Stimulated activated CD4-positive, alpha-beta T cell treated with anti-CD3 and anti-CD28 coated beads, Interleukin-12 subunit alpha, Interleukin-12 subunit beta, amount 100 ng/mL, for 24 hours (primary cell): ENCODE measurements around the gene GCFC2.
"Not testable (repeated sequence)": the region's sequence is repeated elsewhere in the genome, so short reads cannot be mapped to it uniquely, and the experiment has no call there.

ENCODE experiments used
- DNase-seq, 2 experiments: peaks; one replicate each; pipeline ENCODE4 v3.0.0-alpha.2; 2020; ENCODE audit warnings: low read depth in 2 of 2

Gene GCFC2

DNA sequence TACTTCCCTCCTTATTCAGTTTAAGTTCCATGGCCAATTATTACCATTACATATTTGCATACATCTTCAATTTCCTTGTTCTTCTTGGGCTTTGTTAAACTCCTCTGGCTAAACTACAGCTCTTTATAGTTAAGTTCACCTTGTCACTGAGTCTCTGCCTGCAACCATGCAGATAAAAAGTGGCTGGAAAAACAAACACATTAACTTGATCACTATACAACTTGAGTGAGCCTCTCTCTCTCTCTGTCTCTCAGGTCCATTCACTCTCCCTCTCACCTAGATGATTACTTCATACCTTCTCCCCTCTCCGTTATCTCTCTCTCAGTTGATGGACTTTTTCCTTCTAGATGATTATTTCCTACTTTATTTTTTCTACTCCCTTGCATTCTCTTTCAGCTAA is 30.3 kb downstream of the GCFC2 start:
- DNase-seq: no peak

DNA sequence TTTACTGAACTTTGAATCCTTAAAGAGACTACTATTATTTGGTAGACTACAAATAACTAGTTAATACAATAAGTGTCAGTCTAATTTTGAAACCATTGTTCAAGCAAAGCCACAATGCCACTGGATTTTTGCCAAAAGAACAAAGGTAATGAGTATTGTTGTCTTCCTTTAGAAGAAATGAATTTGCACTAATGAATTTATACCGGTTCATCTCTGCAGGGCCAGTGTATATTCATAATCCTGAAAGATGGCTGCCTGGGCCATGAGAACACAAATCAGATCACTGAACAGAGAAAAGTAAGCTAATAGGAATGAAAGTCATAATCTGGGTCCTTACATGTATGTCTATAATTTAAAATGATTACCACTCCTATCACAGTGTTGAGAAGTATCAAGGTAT is 31.2 kb downstream of the GCFC2 start:
- no peak for DNase-seq

DNA sequence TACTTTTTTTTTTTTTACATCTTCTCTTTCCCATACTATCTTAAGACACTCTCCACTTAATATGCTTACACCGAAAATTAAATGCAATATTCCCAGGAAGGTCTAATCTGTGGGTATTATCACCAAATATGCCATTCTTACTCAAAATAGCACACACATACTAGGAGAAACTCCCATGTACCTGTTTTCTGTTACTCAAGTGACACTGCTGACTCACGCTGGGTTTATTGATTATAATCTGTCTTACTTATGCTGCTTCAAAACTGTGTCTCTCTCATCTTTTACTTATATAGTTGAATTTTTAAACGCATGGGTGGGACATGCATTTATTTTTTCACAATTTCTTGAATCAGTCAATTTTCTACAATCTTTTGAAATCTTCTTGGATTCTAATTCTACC is 34.3 kb downstream of the GCFC2 start:
- no peak for DNase-seq

DNA sequence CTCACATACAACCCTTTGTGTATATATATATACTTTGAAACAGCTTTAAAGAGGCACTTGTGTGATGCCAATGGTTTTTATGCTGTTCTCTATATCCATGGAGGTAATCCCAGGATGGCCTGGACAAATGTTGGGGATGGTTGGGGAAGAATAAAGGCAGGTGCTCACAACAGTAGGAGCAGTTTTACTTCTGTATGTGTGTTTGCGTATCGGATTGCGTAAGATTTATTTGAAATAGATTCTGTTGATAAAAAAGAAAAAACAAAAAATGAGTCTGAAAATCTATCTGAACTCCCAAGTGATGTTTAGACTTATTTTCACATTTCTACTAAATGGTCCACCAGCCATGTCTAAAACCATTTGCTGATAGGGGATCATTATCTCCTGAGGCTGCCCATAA is 34.8 kb downstream of the GCFC2 start:
- no peak for DNase-seq

DNA sequence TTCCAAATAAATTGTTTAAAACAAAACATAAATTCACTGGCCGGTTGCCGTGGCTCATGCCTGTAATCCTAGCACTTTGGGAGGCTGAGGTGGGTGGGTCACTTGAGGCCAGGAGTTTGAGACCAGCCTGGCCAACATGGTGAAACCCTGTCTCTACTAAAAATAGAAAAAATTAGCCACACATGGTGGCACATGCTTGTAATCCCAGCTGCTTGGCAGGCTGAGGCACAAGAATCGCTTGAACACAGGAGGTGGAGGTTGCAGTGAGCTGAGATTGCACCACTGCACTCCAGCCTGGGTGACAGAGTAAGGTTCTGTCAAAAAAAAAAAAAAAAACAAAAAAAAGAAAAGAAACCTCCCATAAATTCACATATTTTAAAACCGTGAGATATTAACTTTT is 35.3 kb downstream of the GCFC2 start:
- DNase-seq: not testable (repeated sequence)

DNA sequence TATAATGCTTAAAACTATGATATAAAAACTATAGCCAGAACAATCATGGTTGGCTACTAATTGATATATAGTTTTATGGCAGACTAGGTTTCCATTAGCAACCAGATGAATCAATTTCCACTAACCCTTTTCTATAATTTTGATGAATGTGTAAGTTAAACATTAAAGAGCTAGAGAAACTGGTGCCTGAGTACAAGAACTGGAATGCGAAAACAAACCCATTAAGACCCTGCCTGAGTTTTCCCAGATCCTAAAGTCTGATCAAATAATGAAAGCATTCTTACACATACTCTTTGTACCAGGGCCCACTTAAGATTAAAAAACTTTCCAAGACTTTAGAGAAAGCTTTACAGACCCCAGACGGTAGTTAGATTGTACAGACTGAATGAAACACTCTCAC is 42.8 kb downstream of the GCFC2 start:
- DNase-seq: no peak

DNA sequence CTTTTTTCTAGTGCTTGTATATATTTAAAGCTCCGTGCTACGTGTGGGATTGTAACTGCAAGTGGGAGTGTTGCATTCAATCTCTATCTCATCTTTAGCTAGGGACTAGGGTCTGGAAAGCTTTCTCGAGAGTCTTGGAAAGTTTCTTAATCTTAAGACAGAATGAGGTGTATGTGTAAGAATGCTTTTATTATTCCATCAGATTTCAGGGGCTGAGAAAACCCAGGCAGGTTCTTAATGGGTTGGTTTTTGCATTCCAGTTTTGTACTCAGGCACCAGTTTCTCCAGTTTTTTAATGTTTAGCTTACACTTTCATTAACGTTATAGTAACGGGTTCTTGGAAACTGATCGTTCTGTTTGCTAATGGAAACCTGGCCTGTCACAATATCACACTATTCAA is 43.8 kb downstream of the GCFC2 start:
- no peak for DNase-seq

DNA sequence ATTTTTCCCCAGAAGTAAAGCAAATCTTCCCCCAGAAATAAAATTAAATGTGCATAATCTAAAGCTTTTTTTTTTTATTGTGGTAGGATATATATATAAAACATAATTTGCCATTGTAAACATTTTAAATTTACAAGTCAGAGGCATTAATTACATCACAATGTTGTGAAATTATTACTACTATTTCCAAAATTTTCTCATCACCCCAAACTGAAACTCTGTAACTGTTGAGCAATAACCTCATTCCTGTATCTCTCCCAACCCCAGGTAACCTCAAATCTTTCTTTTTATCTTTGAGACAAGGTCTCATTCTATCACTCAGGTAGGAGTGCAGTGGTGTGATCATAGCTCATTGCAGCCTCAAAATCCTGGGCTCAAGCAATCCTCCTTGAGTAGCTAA is 52.9 kb downstream of the GCFC2 start:
- DNase-seq: no peak

DNA sequence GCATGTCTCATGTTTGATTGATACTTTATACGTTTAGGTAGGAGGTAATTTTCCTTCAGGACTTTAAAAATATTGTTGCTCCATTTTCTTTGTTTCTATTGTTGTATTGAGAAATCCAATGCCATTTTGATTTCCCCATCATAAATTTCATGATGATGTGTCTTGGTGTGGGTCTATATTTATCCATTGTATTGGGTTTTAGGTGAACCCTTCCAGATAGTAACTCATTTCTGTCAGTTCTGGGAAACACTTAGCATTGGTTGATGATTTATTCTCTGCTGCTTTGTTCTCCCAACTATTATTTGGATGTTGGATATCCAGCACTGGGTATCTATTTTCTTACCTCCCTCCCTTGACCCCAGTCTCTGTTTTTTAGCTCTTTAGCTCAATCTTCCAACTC is 54.2 kb downstream of the GCFC2 start:
- no peak for DNase-seq

DNA sequence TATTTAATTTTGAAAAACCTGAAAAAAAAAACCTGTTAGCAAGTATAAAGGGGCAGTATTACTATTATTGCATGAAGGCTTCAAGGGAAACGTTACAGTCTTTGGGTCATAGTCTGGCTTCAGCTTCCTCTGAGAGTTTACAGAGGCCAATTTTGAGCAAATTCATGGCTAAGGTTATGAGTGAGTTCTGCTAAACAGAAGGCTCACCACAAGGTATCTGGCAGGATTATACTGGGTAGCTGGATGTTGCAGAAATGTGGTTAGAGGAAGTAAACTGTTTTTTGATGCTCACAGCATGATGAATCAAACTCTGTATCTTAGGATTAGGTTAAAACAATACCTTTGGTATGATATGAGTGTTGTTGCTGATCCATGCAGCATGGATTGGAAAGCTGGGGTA is 54.9 kb downstream of the GCFC2 start:
- no peak for DNase-seq

DNA sequence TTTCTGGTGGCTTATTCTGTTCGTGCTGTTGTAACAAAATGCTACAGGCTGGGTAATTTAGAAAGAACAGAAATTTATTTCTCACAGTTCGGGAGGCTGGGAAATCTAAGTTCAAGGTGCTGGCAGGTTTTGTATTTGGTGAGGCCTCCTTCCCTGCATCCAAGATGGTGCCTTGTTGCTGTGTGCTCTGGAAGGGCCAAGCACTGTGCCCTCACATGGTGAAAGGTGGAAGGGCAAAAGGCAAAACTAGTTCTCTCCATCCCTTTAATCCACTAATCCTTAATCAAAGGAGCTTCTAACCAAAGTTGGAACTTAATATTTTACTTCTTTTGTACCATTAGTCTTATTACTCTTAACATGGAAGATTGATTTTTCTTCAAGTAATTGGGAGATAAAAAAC is 56.7 kb downstream of the GCFC2 start:
- DNase-seq: no peak

DNA sequence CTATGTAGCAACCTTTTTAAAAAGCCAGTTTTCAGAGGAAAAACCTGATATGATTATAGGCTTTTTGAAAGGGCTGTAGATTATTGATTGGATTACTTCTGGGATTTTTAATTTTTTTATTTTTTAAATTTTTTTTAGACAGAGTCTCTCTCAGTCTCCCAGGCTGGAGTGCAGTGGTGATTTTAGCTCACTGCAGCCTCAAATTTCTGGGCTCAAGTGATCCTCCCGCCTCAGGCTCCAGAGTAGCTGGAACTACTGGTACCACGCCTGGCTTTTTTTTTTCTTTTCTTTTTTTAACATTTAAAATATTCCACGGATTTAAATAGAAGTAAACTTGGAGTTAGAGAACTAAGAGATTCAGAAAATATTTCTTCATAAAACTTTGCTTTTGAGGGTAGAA is 62.9 kb downstream of the GCFC2 start:
- DNase-seq: no peak

DNA sequence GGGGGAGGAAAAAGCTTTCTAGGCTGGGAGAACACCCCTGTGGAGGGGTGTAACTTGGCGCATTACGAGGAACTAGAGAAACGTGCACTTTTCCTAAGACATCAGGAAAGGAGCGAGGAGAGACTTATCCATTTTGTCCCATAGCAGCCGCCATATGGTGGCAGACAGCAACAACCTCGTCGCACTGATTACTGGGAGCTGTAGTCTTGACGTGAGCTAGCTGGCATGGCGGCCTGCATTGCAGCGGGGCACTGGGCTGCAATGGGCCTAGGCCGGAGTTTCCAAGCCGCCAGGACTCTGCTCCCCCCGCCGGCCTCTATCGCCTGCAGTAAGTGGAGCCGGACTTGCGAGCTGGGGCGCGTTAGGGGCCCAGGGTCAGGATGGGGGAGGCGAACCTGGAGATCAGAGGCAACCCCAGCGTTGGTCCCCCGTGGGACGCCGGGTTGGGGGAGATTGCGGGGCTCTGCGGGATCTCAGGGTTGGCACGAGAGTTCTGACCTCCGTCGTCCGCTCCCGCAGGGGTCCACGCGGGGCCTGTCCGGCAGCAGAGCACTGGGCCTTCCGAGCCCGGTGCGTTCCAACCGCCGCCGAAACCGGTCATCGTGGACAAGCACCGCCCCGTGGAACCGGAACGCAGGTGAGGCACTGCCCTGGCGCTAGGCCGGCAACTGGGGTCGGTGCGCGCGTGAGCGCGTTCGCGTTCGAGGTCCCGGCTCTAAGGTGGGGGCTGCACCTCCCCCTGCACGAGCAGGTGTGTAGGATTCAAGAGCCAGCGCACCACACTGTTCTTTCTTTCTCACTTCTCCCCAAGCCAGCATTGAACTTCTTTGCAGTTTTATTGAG is 63.9 kb downstream of the GCFC2 start, which contains the start of gene MRPL19:
MRPL19 (plus strand) TSS at position 201 of the 843 bp plus-strand sequence; CDS start at position 226, 25 bp downstream.
- peak; percentile 57 to 67 for DNase-seq

DNA sequence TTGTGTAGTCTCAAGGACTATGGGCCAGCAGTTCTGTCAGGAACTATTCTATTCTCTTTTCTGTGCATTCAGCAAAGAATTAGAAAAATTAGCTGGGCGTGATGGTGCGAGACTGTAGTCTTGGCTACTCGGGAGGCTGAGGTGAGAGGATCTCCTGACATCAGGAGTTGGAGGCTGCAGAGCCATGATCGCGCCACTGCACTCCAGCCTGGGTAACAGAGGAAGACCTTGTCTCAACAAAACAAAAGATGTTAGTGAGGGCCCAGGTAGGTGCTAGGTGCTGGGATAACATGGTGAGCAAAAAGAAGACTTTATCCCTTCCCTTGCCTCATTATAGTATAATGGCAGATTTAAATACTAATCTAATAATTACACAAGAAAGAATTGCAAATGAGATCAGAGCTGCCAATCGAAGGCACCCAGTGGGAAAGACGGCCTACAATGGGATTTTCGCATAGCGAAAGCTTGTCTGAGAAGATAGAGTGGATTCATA is 64.6 kb downstream of the GCFC2 start:
- no peak for DNase-seq

DNA sequence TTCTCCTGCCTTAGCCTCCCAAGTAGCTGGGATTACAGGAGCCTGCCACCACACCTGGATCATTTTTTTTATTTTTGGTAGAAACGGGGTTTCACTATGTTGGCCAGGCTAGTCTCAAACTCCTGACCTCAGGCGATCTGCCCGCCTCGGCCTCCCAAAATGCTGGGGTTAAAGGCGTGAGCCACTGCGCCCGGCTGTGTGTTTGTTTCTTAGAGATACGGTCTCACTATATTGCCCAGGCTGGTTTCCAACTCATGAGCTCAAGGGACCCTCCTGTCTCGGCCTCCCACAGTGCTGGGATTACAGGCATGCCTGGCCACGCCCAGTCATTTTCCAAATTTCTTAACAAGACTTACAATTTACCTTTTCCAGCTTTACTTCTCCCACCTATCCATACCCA is 65.1 kb downstream of the GCFC2 start:
- no peak for DNase-seq

DNA sequence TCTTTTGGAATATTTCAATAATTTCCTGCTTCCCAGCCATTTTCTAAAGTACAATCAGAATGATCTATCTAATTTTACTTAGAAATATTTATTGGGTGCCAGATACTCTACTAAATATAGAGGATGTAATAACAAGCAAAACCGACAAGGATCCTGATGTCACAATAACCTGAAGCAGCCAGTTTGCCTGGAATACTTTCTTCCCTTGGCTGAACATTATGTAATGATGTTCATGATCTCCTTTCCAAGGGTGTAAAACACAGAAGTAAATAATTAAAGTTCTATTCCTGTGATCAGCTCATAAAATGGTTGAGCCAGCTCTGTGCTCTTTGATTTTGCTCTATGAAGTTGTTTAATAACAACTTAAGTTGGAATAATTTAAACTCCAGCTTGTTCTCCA is 66.7 kb downstream of the GCFC2 start:
- no peak for DNase-seq

DNA sequence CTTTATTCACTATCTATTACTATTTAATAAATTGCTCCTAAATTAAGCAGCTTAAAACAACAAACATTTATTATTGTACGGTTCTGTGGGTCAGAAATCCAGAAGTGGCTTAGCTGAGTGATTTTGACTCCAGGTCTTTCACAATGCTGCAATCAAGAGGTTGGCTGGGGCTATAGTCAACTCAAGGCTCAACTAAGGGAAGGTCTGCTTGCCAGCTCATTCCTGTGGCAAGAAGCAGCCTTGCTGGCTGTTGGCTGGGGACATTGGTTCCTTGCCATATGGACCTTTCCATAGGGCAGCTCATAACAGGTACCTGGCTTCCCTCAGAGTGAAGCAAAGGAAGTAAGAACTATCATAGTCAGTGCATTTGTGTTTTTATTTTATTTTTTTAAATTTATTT is 69.1 kb downstream of the GCFC2 start:
- DNase-seq: no peak

DNA sequence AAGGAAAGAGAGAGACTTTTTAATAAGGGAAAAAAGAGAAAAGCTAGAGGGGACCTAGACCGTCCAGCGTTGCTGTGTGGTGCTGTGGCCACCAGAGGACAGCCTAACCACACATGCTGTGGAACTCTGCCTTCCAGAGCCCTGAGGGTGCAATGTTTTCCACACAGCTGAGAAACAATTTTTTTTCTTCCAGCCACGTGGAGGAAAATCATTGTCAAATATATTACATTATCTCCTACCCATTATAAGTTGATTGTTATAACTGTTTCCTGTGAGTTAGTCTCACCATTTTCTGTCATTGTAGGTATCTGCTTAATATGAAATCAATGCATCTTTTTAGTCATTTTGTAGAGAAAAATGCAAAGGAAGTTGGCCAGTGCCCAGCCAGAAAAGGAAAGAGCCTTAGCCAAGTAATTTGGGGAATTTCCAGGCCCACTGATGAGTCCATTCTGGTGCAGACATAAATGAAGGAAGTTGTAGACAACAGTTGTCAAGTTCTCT is 70.0 kb downstream of the GCFC2 start:
- peak; percentile 14 to 43 for DNase-seq

DNA sequence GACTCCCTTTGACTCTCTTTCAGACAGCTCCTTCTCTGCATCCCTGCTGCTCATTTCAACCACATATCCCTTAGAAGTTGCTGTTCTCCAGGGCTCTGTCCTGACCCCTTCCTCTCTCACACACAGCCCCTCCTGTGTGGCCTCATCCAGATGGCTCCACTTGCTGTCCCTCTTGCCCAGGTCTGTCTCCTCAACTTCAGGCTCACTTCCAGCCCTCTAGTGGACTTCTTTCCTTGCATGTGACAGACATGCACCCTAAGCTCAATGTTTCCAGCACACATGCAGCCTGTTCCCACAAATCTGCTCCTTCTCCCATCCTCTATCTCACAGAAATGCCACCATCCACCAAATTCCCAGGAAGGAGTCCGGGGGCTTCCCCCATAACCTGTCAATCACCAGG is 73.1 kb downstream of the GCFC2 start:
- no peak for DNase-seq

DNA sequence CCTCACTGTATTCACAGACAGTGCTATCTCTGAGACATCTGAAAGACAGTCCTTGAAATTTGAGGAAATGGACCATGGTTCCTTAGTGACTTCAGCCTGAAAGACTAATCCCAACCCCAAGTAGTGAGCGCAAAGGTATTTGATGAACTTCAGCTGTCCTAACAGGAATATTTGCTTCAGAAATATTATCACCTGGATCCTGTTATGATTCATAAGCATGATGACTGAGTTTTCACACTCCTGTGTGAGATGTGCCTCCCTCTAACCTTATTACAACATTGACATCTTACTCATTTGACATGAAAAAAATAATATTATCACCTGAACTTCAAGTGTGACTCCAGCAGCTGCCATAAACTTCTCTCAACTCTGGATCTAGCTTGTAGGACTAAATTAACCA is 75.8 kb downstream of the GCFC2 start:
- no peak for DNase-seq

DNA sequence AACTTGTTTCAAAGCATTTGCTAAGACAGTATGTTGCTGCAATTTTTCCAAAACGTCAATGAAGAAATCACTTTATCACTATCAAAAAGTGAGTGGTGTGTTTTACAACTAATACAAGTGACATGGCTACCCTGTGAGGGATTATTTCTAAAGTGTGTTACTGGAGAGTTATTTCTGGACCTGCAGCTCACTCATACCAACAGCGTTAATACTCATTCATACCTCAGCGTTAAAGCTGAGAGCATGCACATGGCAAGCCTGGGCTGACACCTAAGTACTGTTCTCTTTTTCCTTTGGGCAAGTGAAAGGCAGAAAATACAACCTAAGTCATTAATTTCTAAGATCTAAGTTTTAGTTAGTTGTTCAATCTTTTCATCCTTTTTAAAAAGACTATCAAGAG is 77.1 kb downstream of the GCFC2 start:
- no peak for DNase-seq

DNA sequence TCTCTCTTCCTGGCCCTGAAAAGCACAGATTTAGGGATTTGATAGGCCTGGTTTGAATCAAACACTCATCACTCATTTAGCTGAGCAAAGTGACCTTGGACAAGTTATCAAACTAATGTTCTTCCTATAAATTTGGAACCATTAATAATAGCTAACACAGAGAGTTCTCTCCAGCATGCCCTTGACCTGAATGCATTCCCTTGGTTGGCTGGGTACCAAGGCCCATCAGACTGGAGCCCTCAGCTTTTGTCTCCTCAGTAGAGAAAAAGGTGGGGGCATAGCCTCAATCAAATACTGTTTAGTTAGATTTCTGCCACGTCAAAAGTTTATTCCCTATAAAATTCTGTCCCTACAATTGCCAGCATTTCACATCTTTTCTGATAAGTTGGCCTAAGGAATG is 77.9 kb downstream of the GCFC2 start:
- DNase-seq: no peak

DNA sequence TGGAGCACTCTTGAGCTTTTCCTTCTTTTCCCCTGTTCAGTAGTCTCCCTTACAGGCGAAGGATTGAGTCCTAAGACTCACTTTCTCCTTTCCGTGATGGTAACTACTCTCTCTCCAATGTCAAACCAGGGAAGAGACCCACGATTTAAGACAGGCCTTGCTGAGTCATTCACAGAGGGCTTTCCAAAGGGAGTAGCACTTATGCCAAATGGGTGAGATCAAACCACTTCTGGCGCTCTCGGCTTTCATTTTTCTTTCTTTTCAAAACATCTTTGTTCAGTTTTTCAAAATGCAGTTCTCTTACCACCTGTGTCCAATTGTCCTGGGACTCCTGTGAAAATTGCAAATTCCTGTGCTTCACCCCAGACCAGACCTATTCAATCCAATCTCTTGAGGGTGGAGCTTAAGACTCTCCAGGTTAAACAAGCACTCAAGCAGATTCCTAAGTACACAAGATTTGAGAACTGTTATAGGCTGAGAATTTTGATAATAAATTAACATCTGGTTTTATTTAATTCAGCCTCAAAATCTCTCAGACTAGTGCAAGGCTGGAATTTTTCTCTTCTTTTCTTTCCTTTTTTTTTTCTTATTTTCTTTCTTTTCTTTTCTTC is 78.5 kb downstream of the GCFC2 start:
- DNase-seq: no peak
